ENCODE data around the gene C11orf21. TPM values are rescaled to one million over a fixed set of nuclear protein-coding genes. Genes with fewer than 3 reads are reported as not detected.

Gene C11orf21
- total and polyA plus RNA-seq, 2 experiments from 2014 or later, result 0.17 to 0.68 TPM

DNA sequence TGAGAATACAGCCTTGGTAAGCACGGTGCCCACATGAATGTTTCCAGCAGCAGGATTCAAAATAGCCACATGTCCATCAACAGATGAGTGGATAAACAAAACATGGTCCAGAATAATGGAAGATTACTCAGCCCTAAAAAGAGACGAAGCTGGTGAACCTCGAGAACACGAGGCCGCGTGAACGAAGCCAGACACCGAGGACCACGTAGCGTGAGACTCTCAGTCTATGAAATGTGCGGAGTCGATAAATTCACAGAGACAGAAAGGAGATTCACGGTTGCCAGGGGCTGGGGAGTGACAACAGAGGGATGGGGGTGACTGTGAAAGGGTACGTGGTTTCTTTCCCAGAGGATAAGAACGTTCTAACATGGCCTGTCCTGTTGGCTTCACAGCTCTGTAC lies 28.4 kb downstream of the C11orf21 start:
- H3K4me2 ChIP-seq, result no peak overlapping the region
- peaks cover 30% of the 10 kb centered on the region for H3K27me3 ChIP-seq
- H3K4me3 ChIP-seq, result no peak overlapping the region
- 92% methylated on average over 15 of the region's 15 CpGs for WGBS (ENCODE audit: low lambda C conversion rate, missing lambda C conversion rate)
- H3K9me2 ChIP-seq (replicated peaks; ENCODE audit: insufficient read depth), result no peaks in the 10 kb centered on the region
- TF ChIP-seq EZH2phosphoT487 (IDR thresholded peaks at IDR 0.05; ENCODE audit: low read depth, severe bottlenecking, unreplicated experiment), result no peak
- TF ChIP-seq CTCF (IDR thresholded peaks at IDR 0.05; ENCODE audit: poor library complexity), result no peak
- no peak for TF ChIP-seq EZH2 (IDR thresholded peaks at IDR 0.05; ENCODE audit: borderline replicate concordance)
- H3K79me2 ChIP-seq, result no peaks in the 10 kb centered on the region
- H3K4me1 ChIP-seq (ENCODE audit: insufficient read depth), result peaks cover 12% of the 10 kb centered on the region
- no peak overlapping the region for H2AFZ ChIP-seq
- H3K27ac ChIP-seq, result no peak overlapping the region
- H4K20me1 ChIP-seq (ENCODE audit: insufficient read depth, poor library complexity, severe bottlenecking), result no peaks in the 10 kb centered on the region
- no peaks in the 10 kb centered on the region for H3K36me3 ChIP-seq (replicated peaks; ENCODE audit: insufficient read depth, low read depth)
- no peaks in the 10 kb centered on the region for H3K9me3 ChIP-seq (ENCODE audit: low read depth)
- no peak for DNase-seq (ENCODE audit: low spot score)

DNA sequence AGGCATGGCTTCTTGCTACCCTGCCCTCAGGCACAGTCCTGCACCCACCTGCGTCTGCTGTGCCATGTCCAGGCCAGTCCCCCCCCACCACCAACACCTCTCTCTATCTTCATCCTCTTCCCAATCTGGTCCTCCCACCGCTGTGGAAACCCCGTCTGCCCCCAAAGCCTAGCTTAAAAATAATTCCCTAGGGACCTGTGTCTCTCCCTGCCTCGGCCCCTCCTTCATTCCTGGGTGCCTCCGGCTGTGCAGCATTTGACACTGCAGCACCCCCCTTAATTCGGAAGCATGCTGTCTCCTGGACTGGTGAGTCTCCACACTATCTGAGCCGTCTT lies 28.8 kb downstream of the C11orf21 start:
- Histone ChIP-seq H3K9me3 (ENCODE audit: low read depth) (no peaks in the 10 kb centered on the region), H3K27me3 (peaks cover 32% of the 10 kb centered on the region), H2AFZ (no peak overlapping the region), H3K4me3 (no peak overlapping the region), H3K79me2 (no peaks in the 10 kb centered on the region), H3K4me1 (ENCODE audit: insufficient read depth) (peaks cover 12% of the 10 kb centered on the region), H4K20me1 (ENCODE audit: insufficient read depth, poor library complexity, severe bottlenecking) (no peaks in the 10 kb centered on the region), H3K9me2 (replicated peaks; ENCODE audit: insufficient read depth) (no peaks in the 10 kb centered on the region), H3K27ac (no peak overlapping the region), H3K4me2 (no peak overlapping the region), H3K36me3 (replicated peaks; ENCODE audit: insufficient read depth, low read depth) (no peaks in the 10 kb centered on the region)
- no peak for DNase-seq (ENCODE audit: low spot score)
- 92% methylated on average over 7 of the region's 7 CpGs for WGBS (ENCODE audit: low lambda C conversion rate, missing lambda C conversion rate)
- TF ChIP-seq CTCF (IDR thresholded peaks at IDR 0.05; ENCODE audit: poor library complexity), result no peak
- no peak for TF ChIP-seq EZH2 (IDR thresholded peaks at IDR 0.05; ENCODE audit: borderline replicate concordance)
- no peak for TF ChIP-seq EZH2phosphoT487 (IDR thresholded peaks at IDR 0.05; ENCODE audit: low read depth, severe bottlenecking, unreplicated experiment)

DNA sequence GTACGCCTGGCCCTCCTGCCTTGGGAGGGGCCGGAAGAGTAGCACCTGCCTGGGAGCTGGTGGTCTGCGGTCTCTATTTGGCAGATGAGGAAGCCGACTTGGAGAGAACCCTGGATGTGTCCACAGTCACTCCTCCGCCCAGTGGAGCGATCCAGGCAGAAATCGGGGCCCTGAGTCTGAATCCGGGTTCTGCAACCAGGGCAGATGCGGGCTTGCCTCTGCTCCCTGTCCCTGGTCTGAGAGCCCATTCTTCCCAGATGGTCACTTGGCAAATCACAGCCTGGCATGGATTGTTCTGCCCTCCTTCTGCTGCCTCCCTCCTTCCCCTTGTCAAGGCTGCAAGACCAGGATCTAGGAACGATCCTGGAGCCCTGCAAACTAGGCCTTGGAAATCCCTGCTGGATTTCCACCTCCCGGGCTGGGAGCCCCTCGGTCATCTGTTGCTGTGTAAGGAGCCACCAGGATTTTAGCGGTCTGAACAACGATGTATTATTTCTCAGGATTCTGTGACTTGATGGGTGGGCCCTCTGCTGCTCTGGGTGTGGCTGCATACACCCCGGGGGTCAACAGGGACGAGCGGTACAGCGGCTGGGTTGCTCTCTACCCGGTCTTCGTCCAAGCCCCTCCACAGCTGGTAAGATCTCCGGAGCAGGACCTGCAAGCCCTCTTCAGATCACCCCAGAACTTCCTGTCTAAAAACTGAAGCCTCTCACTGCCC lies 29.3 kb downstream of the C11orf21 start:
- H3K4me2 ChIP-seq, result no peak overlapping the region
- no peaks in the 10 kb centered on the region for H3K36me3 ChIP-seq (replicated peaks; ENCODE audit: insufficient read depth, low read depth)
- no peaks in the 10 kb centered on the region for H3K79me2 ChIP-seq
- no peaks in the 10 kb centered on the region for H3K9me3 ChIP-seq (ENCODE audit: low read depth)
- WGBS (ENCODE audit: low lambda C conversion rate, missing lambda C conversion rate), result 92% methylated on average over 21 of the region's 21 CpGs
- no peaks in the 10 kb centered on the region for H3K9me2 ChIP-seq (replicated peaks; ENCODE audit: insufficient read depth)
- peaks cover 12% of the 10 kb centered on the region for H3K4me1 ChIP-seq (ENCODE audit: insufficient read depth)
- no peak overlapping the region for H3K4me3 ChIP-seq
- TF ChIP-seq CTCF (IDR thresholded peaks at IDR 0.05; ENCODE audit: poor library complexity) (no peak), EZH2phosphoT487 (IDR thresholded peaks at IDR 0.05; ENCODE audit: low read depth, severe bottlenecking, unreplicated experiment) (no peak), EZH2 (IDR thresholded peaks at IDR 0.05; ENCODE audit: borderline replicate concordance) (no peak)
- H3K27ac ChIP-seq, result no peak overlapping the region
- no peak for DNase-seq (ENCODE audit: low spot score)
- H4K20me1 ChIP-seq (ENCODE audit: insufficient read depth, poor library complexity, severe bottlenecking), result no peaks in the 10 kb centered on the region
- no peak overlapping the region for H2AFZ ChIP-seq
- peaks cover 32% of the 10 kb centered on the region for H3K27me3 ChIP-seq

Measured in hepatocyte (in vitro differentiated cells).